Mesodermal cell (in vitro differentiated cells): ENCODE measurements around the gene UCHL3.

Source experiments
- H3K27ac ChIP-seq: 2 replicates; pipeline ENCODE4 v1.7.0; 2013; ENCODE audit warnings: mild to moderate bottlenecking, low read depth, low read length, moderate library complexity; ENCODE audit not compliant: severe bottlenecking
- H3K36me3 ChIP-seq: 2 replicates; pipeline ENCODE4 v1.7.1; 2013; ENCODE audit warnings: mild to moderate bottlenecking, low read length, moderate library complexity; ENCODE audit not compliant: control insufficient read depth, insufficient read depth
- H3K4me1 ChIP-seq: one replicate; pipeline ENCODE4 v1.7.1; 2013; ENCODE audit warnings: mild to moderate bottlenecking, low read length; ENCODE audit not compliant: insufficient read depth, control insufficient read depth, poor library complexity, severe bottlenecking
- H3K4me3 ChIP-seq: 2 replicates; pipeline ENCODE4 v1.7.0; 2013; ENCODE audit warnings: low read length, control low read depth, mild to moderate bottlenecking; ENCODE audit not compliant: insufficient read depth, poor library complexity, severe bottlenecking; ENCODE audit errors: extremely low read depth
- H3K9me3 ChIP-seq: 2 replicates; pipeline ENCODE4 v1.7.1; 2013; ENCODE audit warnings: mild to moderate bottlenecking, low read length, moderate library complexity; ENCODE audit not compliant: control insufficient read depth
- WGBS, 2 experiments: methylation state at CpG; one replicate each; pipeline ENCODE4 v1.1.5; 2013; ENCODE audit warnings: missing lambda C conversion rate in 2 of 2; ENCODE audit not compliant: insufficient coverage in 2 of 2; 5-methylcytosine and 5-hydroxymethylcytosine counted together

UCHL3 gene

DNA sequence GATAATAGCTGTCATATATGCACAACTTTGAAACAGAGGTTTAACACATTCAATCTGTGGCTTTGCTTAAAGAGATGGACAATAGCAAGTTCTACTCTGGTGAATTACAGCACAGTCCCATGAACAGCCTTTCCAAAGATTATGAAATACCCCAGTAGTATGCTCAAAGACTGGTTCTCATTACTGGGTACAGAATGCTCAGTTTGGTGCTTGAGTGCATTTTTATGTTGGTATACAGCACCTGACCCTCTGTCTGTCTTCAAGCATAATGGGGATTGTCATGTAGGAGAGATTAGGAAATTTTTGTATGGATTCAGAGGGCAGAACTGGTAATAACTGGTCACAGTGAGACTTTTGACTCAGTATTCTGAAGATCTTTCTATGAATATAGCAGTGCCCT lies 94.1 kb downstream of the UCHL3 start:
- no peaks in the 10 kb centered on the region for H3K4me1 ChIP-seq
- no peak overlapping the region for H3K27ac ChIP-seq
- no peaks in the 10 kb centered on the region for H3K9me3 ChIP-seq
- peaks cover 4% of the 10 kb centered on the region for H3K36me3 ChIP-seq
- H3K4me3 ChIP-seq, result no peak overlapping the region

DNA sequence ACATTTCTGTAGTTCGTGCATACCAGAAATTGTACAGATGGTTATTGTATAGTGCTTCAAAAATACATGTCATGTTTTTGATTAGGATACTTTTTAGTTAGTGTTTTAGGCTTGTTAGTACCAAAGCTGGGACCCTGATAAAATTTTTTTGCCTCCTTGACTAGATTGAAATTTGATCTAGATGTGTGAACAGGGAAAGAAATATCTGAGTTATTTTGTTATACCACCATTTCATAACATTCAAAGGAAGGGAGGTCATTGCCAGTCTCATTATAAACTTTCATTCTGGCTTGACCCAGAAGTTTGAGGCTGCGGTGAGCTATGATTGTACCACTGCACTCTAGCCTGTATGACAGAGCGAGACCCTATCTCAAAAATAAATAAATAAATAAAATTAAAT lies 95.5 kb downstream of the UCHL3 start:
- no peak overlapping the region for H3K4me3 ChIP-seq
- no peak overlapping the region for H3K27ac ChIP-seq
- no peaks in the 10 kb centered on the region for H3K4me1 ChIP-seq
- peaks cover 4% of the 10 kb centered on the region for H3K36me3 ChIP-seq
- no CpG with 5 or more reads among the region's 3 CpGs for WGBS, 2 experiments
- H3K9me3 ChIP-seq, result no peaks in the 10 kb centered on the region

DNA sequence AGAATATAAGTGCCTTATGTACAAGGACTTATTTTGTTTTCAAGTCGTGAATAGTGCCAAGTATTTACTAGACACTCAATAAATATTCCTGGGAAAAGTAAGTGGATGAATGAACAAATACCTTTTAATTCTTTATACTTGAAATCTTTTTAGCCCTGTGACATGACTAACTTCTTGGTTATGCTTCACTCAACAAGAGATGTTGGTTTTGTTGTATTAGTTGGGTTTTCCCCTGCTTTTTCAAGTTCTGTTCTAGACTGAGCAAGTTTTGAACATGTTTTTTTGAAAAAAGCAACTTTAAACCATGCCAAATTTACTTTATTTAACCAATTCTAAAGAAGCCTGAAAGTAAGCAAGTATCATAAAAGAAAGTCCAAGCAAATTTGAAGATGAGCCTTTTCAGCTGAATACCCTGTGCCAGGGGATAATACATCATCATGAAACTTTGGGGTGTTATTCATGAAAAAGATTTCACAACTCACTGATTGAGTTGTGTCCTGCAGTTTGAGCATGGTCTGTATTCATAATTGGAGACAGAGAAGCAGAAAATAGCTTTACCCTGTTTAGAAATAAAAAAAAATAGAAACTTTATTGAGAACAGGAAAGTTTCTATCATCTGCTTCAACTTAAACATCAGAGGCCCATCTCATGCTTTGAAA lies 97.7 kb downstream of the UCHL3 start:
- Histone ChIP-seq H3K4me3 (no peak overlapping the region), H3K36me3 (no peaks in the 10 kb centered on the region), H3K27ac (no peak overlapping the region), H3K9me3 (no peaks in the 10 kb centered on the region), H3K4me1 (no peaks in the 10 kb centered on the region)
- no CpG with 5 or more reads among the region's 1 CpG for WGBS, 2 experiments

DNA sequence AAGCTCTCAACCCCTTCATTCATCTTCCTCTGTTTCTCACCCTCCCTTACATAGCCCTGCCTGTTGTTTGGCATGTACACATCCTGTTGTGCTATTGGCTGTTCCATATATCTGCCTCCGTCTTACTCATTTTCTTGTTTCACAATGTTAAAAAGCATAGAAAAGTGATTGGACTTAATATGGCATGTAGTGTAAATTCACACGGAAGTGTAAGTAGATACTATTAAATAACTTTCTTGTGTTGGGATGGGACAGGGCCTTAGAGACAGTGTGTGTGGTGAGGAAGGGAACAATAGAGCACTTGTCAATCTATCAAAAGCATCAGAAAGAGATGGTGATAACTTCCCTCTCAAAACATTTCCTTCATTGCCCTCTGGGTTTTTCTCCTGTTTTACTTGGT lies 98.9 kb downstream of the UCHL3 start:
- Histone ChIP-seq H3K4me3 (no peak overlapping the region), H3K4me1 (no peaks in the 10 kb centered on the region), H3K27ac (no peak overlapping the region), H3K36me3 (no peaks in the 10 kb centered on the region), H3K9me3 (no peaks in the 10 kb centered on the region)
- WGBS, 2 experiments, result no CpG with 5 or more reads among the region's 2 CpGs

DNA sequence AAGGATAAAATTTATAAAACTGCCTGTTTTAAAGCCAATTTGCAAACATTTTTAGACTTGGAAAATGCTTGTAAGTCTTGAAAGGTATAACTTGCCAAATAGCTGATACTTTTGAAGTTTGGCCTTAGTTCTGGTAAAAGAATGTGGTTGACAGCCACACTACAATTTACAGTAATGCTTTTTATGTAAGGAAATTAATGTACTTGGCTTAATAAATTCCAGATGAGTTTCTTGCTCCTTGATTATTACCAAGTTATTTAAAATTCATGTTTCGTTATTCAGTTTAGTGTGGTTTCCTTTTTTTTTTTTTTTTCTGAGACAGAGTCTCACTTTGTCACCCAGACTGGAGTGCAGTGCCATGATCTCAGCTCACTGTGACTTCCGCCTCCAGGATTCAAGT lies 101.4 kb downstream of the UCHL3 start:
- no peak overlapping the region for H3K4me3 ChIP-seq
- no peaks in the 10 kb centered on the region for H3K4me1 ChIP-seq
- no peaks in the 10 kb centered on the region for H3K36me3 ChIP-seq
- H3K9me3 ChIP-seq, result no peaks in the 10 kb centered on the region
- 100% methylated on average over 1 of the region's 2 CpGs for WGBS, 2 experiments
- H3K27ac ChIP-seq, result no peak overlapping the region

DNA sequence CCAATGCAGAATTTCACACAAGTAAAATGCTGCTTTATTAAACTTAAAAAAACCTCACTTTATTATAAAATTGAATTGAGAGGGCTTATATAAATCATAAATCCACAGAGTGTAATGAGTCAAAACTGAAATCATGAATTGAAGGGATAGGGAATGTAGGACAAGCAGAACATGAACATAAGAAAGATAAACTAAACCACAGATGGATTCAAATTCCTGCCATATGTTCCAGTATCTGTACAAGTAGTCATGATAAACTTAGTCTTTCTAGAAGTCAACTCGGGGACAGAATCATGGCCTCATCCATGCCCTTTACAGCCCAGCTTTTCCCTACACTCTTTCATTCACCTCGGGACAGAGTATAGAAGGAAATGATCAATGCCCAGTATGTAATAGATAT lies 103.1 kb downstream of the UCHL3 start:
- Histone ChIP-seq H3K4me1 (no peaks in the 10 kb centered on the region), H3K27ac (no peak overlapping the region), H3K9me3 (no peaks in the 10 kb centered on the region), H3K36me3 (no peaks in the 10 kb centered on the region), H3K4me3 (no peak overlapping the region)
- WGBS, 2 experiments, result 100% methylated on average over 1 of the region's 2 CpGs; no CpG with 5 or more reads in 1 of the 2 experiments
